T-helper 1 cell treated with Interleukin-12 subunit alpha and Interleukin-12 subunit beta and Interleukin-4 antibody, amounts not matched to agents 30 μg/mL and 1 μg/mL, for 36 hours (primary cell): ENCODE results near the gene VEPH1.

ENCODE experiments used
- H3K27ac Mint-ChIP-seq: one replicate; pipeline ENCODE4 v1.8.0; 2021; ENCODE audit warnings: mild to moderate bottlenecking, mixed read lengths
- H3K27me3 Mint-ChIP-seq: one replicate; pipeline ENCODE4 v1.8.0; 2021; ENCODE audit warnings: low read depth, mixed read lengths
- H3K36me3 Mint-ChIP-seq: one replicate; pipeline ENCODE4 v1.8.0; 2021; ENCODE audit warnings: low read depth, mixed read lengths
- H3K4me1 Mint-ChIP-seq: one replicate; pipeline ENCODE4 v1.8.0; 2021; ENCODE audit warnings: low read depth, mixed read lengths
- H3K4me3 Mint-ChIP-seq: one replicate; pipeline ENCODE4 v1.8.0; 2021; ENCODE audit warnings: mild to moderate bottlenecking, moderate library complexity, mixed read lengths
- H3K9me3 Mint-ChIP-seq: one replicate; pipeline ENCODE4 v1.8.0; 2021; ENCODE audit warnings: mixed read lengths

VEPH1 gene

DNA sequence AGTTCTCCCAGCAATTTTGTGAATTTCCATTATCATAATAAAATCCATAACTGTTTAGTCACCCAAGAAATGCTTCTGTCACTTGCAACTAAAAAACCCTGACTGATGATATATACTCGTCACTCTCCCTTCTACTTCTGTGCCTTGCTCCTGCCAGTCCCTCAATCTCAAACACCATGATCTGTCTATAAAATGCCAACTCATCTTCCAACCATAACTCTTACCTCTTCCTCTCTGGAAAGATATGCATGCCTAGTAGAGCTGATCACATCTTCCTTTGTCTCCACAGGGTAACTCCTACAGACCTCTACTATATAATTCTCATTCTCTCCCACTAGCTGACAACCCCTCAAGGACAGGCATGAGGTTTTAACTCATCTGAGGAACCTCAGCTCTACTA is 5.2 kb upstream of the VEPH1 start:
- H3K4me3 Mint-ChIP-seq = no peak overlapping the region
- no peaks in the 10 kb centered on the region for H3K4me1 Mint-ChIP-seq
- peaks cover 5% of the 10 kb centered on the region for H3K27me3 Mint-ChIP-seq
- no peak overlapping the region for H3K27ac Mint-ChIP-seq
- no peaks in the 10 kb centered on the region for H3K9me3 Mint-ChIP-seq
- H3K36me3 Mint-ChIP-seq = no peaks in the 10 kb centered on the region

DNA sequence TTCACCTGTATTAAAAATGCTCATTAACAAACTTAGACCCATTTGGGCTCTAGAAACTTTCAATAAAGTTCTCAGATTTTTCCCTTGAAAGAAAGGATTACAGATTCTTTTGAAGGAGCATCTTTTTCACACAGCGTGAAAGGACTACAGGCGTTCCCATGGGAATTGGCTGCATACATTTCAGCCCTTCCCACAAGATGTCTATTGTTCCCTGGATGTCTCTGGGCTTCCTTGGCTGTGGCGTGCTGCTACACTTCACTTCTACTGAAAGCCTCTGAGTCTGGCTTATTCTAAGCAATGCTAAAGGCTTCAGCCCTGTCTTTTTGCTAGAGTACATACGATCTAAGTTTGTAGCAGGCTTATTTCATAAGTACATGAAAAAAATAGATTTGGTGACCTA is 1.4 kb downstream of the VEPH1 start:
- Mint-ChIP-seq H3K4me3 (no peak overlapping the region), H3K4me1 (peaks cover 2% of the 10 kb centered on the region), H3K36me3 (no peaks in the 10 kb centered on the region), H3K9me3 (no peaks in the 10 kb centered on the region), H3K27me3 (peaks cover 45% of the 10 kb centered on the region), H3K27ac (no peak overlapping the region)

DNA sequence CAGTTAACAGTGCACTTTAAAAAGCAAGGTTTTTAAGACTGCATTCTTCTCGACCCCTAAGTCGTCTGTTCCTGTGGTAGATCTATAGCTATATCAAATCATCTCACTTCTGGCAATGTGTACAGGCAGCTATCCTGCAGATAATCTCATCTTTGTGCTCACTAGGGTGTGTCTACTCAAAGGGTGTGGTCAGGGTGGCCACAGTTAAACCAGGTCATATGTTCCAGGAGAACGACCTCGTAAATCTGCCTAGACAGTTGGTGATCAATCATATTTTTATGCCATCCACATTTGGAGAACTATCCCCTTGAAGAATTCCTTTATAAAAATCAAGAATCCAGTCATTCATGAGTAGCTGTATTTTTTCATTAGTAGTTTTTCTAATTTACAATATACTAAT is 3.0 kb downstream of the VEPH1 start:
- Mint-ChIP-seq H3K4me3 (no peak overlapping the region), H3K27ac (no peak overlapping the region), H3K27me3 (peaks cover 45% of the 10 kb centered on the region), H3K9me3 (no peaks in the 10 kb centered on the region), H3K4me1 (peaks cover 2% of the 10 kb centered on the region), H3K36me3 (no peaks in the 10 kb centered on the region)

DNA sequence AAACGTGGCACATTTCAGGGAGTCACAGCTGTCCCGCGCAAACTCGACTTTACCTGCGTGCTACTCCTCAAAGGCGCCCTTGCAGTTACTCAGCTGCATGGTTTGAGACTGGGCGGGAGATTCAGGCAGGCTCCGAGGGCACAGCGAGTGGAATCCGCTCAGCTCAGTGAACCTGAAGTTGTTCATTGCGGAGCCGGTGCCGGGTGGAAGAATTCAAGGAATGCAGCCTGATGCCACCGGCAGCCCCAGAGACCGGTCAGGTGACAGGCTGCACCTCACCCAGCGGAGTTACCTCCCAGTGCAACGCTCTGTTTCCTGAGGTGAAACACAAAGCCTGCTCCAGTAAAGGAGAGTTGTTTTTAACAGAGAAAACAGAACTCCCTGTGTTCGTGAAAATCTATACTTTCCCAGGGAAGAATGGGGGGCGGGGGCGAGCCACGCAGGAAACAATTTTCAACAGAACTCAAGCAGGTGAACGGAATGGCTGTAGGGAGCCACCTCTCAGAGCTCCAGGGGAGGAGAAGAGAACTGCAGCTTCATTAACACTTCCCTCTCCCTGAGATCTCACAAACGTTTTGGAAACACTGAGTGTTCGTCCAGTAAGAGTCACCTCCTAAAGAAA is 3.8 kb downstream of the VEPH1 start:
- Mint-ChIP-seq H3K27me3 (peaks cover 45% of the 10 kb centered on the region), H3K9me3 (no peaks in the 10 kb centered on the region), H3K36me3 (no peaks in the 10 kb centered on the region), H3K4me1 (peaks cover 2% of the 10 kb centered on the region), H3K4me3 (no peak overlapping the region), H3K27ac (no peak overlapping the region)

DNA sequence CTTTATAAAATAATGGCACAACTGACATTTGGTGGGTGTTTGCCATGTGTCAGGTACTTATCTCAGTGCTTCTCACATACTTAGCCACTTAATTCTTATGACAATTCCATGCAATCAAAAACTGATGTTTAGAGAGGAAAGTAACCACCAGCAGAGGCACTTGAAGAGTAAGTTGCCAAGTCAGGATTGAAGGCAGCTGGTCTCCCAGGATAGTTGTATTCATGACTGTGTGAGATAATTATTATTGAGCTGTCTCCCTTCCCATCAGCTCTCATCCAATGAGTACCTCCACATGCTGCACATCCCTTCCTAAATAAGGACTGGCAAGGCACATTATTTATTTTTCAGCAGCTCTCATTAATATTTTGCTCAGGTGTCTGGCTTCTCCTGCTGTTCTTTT is 4.8 kb downstream of the VEPH1 start:
- no peaks in the 10 kb centered on the region for H3K36me3 Mint-ChIP-seq
- no peaks in the 10 kb centered on the region for H3K9me3 Mint-ChIP-seq
- no peak overlapping the region for H3K4me3 Mint-ChIP-seq
- peaks cover 2% of the 10 kb centered on the region for H3K4me1 Mint-ChIP-seq
- H3K27me3 Mint-ChIP-seq = peaks cover 48% of the 10 kb centered on the region
- no peak overlapping the region for H3K27ac Mint-ChIP-seq

DNA sequence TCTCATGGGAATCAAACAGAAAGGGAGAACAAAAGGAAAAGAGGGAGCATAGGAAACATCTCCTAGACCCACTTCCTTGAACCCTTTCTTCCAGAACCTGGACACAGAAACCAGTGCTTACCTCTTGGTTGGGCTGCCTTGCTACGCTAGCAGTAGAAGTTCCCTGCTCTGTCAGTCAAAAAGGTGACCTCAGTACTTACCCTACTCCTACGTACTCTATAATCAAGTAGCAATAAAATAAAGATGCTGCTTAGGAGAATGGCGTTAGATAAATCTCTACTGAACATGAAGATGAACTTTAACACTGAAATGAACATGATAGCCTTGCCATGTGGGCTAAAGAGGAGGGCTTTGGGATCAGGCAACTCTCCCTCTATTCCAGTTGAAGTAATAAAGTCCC is 7.4 kb downstream of the VEPH1 start:
- H3K27ac Mint-ChIP-seq = no peak overlapping the region
- no peaks in the 10 kb centered on the region for H3K36me3 Mint-ChIP-seq
- peaks cover 2% of the 10 kb centered on the region for H3K4me1 Mint-ChIP-seq
- H3K4me3 Mint-ChIP-seq = no peak overlapping the region
- H3K27me3 Mint-ChIP-seq = peaks cover 45% of the 10 kb centered on the region
- no peaks in the 10 kb centered on the region for H3K9me3 Mint-ChIP-seq

DNA sequence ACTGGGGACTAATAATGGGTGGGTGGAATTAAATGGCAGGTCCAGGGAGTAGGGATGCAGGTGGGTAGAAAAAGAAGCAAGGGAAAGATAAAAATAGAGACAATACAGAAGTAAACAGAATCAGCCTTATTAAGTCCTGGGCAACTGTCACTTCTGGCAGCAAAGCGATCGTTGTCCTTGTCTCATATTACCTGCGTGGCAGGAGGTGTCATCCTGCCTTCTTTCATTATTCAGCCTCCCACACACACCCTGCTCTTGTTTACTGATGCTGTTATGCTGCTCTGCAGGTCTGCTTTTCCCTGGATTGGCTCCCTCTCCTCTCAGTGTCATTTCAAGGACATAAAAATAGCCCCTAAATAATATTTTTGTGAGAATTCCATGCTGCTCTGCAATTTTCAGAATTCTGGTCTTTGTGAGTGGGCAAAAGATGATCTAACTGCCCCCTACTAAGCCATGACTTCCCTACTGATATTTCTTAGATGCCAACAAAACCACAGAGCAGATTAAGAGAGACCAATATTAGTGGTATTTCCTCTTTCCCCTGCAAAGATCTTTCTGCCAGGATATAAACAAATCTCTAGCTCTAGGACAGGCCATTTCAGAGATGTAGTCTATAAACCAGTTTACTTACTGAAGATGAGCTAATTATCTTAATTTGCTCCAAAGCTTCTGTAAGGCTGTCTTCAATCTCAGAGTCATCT is 8.5 kb downstream of the VEPH1 start:
- Mint-ChIP-seq H3K27me3 (peaks cover 34% of the 10 kb centered on the region), H3K9me3 (no peaks in the 10 kb centered on the region), H3K4me3 (no peak overlapping the region), H3K27ac (no peak overlapping the region), H3K4me1 (peaks cover 2% of the 10 kb centered on the region), H3K36me3 (no peaks in the 10 kb centered on the region)

DNA sequence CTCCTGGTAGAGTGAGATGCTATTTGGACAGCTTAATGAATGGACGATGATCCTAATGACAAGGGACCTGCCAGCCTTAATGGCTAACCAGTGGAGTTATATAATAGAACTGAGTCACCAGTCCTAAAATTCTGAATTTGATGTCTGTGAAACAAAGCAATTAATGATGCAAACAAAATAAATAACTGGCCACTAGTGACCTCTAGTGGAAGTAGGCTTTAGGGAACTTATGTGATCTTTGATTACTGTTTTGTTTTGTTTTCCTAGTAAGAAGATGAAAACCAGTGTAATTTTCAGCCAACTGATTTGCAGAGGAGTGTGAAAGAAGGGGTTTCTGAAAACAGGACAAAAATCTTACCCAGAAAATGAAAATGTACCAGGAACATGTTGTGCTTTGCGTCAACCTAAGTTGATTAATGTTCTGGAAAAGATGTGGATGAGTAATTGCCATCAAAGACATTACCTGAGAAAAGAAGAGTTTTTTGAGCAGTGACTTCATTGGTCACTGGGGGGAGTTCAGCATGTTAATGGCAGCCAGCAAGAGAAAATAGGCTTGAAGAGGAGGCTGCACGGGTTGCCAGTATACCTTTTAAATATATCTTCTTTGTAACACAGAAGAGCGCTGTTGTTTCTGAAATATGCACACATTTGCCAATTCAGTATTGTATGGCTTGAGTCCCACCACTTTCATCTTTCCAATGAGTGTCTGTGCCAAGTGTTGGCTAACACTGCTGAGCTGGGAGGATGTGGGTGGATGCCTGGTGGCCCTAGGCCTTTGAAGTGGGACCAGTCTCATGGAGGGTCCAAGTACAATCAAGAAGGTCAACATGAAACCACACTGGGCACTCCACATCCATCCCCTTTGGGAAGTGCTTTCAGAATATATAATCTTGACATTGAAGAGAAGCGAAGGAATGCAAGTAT is 9.3 kb downstream of the VEPH1 start:
- H3K9me3 Mint-ChIP-seq = no peaks in the 10 kb centered on the region

DNA sequence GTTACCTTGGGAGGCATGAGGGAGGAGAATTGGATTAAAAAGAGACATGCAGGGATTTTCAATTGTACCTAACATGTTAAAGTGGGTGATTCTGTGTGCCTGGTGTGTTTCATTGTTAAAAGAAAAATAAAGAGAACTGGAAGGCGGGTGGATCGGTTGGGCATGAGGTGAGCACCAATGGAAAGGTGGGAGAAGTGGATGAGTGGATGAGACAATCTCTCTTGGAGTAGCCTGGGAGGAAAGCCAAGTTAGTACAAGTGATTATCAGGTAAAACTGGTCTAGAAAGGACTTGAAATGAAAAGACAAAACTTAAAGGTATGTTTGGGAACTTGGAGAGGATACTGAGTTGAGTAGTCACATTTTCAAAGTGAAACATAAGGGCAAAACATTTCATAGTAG is 12.1 kb downstream of the VEPH1 start:
- Mint-ChIP-seq H3K4me3 (no peak overlapping the region), H3K27me3 (peaks cover 14% of the 10 kb centered on the region), H3K27ac (no peak overlapping the region), H3K9me3 (no peaks in the 10 kb centered on the region), H3K4me1 (no peaks in the 10 kb centered on the region), H3K36me3 (no peaks in the 10 kb centered on the region)

More for the DNA sequence above, 9.3 kb downstream of the VEPH1 start:
- H3K4me3 Mint-ChIP-seq = no peak overlapping the region
- H3K36me3 Mint-ChIP-seq = no peaks in the 10 kb centered on the region
- H3K4me1 Mint-ChIP-seq = no peaks in the 10 kb centered on the region
- no peak overlapping the region for H3K27ac Mint-ChIP-seq
- peaks cover 29% of the 10 kb centered on the region for H3K27me3 Mint-ChIP-seq

DNA sequence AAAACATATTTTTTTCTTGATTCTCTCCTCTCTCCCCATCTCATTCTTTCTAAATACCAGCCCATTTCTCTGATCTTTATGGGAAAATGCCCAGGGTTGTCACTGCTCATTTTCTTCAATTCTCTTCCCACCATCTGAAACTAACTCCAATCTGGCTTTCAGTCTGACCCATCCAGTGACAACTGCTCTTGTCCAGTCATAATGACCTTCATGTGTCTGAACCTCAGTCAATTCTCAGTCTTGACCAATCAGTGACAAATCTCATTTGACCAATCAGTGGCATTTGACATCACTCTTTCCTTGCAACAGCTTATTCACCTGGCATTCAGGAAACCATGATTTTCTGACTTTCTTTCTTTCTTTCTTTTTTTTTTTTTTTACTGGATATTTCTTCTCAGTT is 15.1 kb downstream of the VEPH1 start:
- no peak overlapping the region for H3K27ac Mint-ChIP-seq
- no peaks in the 10 kb centered on the region for H3K36me3 Mint-ChIP-seq
- no peak overlapping the region for H3K4me3 Mint-ChIP-seq
- H3K27me3 Mint-ChIP-seq = peaks cover 10% of the 10 kb centered on the region
- H3K9me3 Mint-ChIP-seq = no peaks in the 10 kb centered on the region
- no peaks in the 10 kb centered on the region for H3K4me1 Mint-ChIP-seq

DNA sequence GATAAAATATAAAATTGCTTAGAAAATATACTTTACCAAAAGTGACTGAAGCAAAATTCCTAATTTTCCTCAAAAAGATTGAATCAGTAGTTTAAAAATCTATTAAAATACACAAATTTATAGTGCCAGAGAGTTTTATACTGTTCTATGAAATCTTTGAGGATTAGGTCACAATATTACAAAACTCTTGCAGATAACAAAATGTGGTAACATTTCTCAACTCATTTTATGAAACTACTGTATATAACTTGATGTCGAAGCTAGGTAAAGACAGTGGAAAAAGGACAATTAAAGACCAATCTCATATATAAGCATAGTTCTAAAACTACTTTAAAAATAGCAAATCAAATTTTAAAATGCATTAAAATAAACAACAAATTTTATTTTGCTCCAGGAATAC is 15.9 kb downstream of the VEPH1 start:
- Mint-ChIP-seq H3K36me3 (no peaks in the 10 kb centered on the region), H3K9me3 (no peaks in the 10 kb centered on the region), H3K4me3 (no peak overlapping the region), H3K27me3 (peaks cover 10% of the 10 kb centered on the region), H3K4me1 (no peaks in the 10 kb centered on the region), H3K27ac (no peak overlapping the region)

DNA sequence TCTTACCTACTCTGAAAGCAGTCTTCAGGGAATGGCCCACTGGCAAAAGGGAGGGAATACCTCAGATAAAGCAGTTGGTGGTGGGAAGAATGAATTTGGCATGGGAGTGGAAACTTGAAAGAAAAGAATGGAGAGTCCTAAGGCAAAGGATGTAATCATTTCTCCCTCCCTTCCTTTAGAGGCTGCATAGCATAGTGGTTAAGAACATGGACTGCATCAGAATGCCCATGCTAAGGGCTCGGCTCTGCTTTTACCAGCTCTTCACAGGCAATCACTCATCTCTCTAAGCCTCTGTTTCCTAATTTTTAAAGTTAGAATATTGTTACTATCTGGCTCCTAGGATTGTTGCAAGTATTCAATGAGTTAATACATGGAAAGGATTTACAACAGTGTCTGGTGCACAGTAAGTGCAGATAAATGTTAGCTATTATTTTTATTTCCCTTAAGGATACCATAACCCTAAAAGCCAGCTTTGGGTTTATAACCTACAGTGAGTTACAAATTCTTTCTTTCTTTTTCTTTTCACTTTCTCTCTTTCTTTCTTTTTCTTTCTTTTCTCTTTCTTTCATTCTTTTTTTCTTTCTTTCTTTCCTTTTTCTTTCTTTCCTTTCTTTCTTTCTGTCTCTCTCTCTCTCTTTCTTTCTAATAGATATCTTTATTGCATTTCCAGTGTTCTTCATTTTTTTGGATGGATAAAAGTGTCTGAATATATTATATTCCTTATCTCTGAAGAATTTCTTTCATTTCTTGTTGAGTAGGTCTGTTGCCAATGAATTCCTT is 23.6 kb downstream of the VEPH1 start:
- Mint-ChIP-seq H3K4me1 (no peaks in the 10 kb centered on the region), H3K27me3 (no peaks in the 10 kb centered on the region), H3K27ac (no peak overlapping the region), H3K9me3 (no peaks in the 10 kb centered on the region), H3K36me3 (no peaks in the 10 kb centered on the region), H3K4me3 (no peak overlapping the region)

DNA sequence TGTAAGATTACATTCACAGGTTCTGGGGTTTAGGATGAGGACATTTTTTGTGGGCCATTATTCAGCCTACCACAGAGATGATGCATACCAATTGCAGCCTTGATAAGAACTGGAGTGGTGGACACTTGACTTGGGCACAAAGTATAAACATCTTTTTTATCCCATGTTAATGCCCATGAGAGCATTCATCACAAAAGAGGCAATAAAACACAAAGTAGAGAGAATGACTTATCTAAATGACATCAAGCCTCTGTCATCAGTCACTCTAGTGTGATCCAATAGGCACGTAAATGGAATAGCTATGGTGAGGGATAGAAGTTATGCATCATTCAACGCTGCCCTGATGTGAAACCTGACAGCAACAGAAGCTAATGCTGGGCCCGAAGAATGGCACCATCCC is 25.8 kb downstream of the VEPH1 start:
- H3K9me3 Mint-ChIP-seq = no peaks in the 10 kb centered on the region
- no peaks in the 10 kb centered on the region for H3K27me3 Mint-ChIP-seq
- no peak overlapping the region for H3K4me3 Mint-ChIP-seq
- H3K27ac Mint-ChIP-seq = no peak overlapping the region
- H3K36me3 Mint-ChIP-seq = no peaks in the 10 kb centered on the region
- no peaks in the 10 kb centered on the region for H3K4me1 Mint-ChIP-seq

DNA sequence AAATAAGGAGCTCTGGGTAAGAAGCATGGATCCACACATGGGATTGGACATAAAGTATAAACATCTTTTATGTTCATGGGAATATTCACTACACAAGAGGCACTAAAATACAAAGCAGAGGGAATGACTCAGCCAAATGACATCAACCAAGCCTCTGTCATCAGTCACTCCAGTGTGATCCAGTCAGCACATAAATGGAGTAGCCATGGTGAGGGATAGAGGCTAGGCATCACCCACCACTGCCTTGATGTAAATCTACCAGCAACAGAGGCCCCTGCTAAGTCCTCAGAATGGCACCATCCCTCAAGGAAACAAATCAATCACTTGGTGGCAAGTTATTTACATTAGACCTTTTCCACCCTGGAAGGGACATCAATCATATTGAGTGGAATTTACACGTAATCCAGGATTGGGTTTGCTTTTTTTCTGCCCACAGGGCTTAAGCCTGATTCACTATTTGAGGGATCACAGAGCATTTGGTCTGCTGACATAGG is 27.2 kb downstream of the VEPH1 start:
- Mint-ChIP-seq H3K27me3 (no peaks in the 10 kb centered on the region), H3K36me3 (no peaks in the 10 kb centered on the region), H3K4me1 (no peaks in the 10 kb centered on the region)

More for the DNA sequence above, 27.2 kb downstream of the VEPH1 start:
- H3K27ac Mint-ChIP-seq = no peak overlapping the region
- H3K4me3 Mint-ChIP-seq = no peak overlapping the region
- H3K9me3 Mint-ChIP-seq = no peaks in the 10 kb centered on the region
